Chondrocyte (in vitro differentiated cells): Measurements from ENCODE around the gene EPC2. TPM values are rescaled to one million over a fixed set of nuclear protein-coding genes. Genes with fewer than 3 reads are reported as not detected.

Experiments used
- DNase-seq: peaks from one replicate; pipeline ENCODE4 v3.0.0; 2021; ENCODE audit warnings: mixed read lengths, low spot score
- H3K27ac Mint-ChIP-seq: one replicate; pipeline ENCODE4 v1.8.0; 2021; ENCODE audit warnings: mild to moderate bottlenecking, moderate library complexity, mixed read lengths; ENCODE audit not compliant: unreplicated experiment
- H3K27me3 Mint-ChIP-seq: 2 replicates; pipeline ENCODE4 v1.8.0; 2021; ENCODE audit warnings: low read depth, mixed read lengths
- H3K36me3 Mint-ChIP-seq: 2 replicates; pipeline ENCODE4 v1.8.0; 2021; ENCODE audit warnings: low read depth, mixed read lengths
- H3K4me1 Mint-ChIP-seq: 2 replicates; pipeline ENCODE4 v1.8.0; 2021; ENCODE audit warnings: low read depth, mild to moderate bottlenecking, mixed read lengths
- H3K4me3 Mint-ChIP-seq: one replicate; pipeline ENCODE4 v1.8.0; 2021; ENCODE audit warnings: mild to moderate bottlenecking, moderate library complexity, mixed read lengths; ENCODE audit not compliant: unreplicated experiment
- H3K9me3 Mint-ChIP-seq: 2 replicates; pipeline ENCODE4 v1.8.0; 2021; ENCODE audit warnings: low read depth, mixed read lengths
- total RNA-seq: library from RNA; stranded (reverse); gene quantifications from 3 replicates; pipeline ENCODE4 v1.2.1, GENCODE V29; 2021
- TF ChIP-seq, protein P1 (sequence below): fragments of 200-600 bp; sonication (generic); IDR thresholded peaks from 2 replicates; pipeline ENCODE4 v1.5.0; 2021; ENCODE audit warnings: antibody characterized with exemption, mild to moderate bottlenecking, moderate library complexity

The EPC2 gene
- total RNA-seq, 1 donor from 2014 or later = 23.8 TPM

- TF ChIP-seq, protein P1, sequence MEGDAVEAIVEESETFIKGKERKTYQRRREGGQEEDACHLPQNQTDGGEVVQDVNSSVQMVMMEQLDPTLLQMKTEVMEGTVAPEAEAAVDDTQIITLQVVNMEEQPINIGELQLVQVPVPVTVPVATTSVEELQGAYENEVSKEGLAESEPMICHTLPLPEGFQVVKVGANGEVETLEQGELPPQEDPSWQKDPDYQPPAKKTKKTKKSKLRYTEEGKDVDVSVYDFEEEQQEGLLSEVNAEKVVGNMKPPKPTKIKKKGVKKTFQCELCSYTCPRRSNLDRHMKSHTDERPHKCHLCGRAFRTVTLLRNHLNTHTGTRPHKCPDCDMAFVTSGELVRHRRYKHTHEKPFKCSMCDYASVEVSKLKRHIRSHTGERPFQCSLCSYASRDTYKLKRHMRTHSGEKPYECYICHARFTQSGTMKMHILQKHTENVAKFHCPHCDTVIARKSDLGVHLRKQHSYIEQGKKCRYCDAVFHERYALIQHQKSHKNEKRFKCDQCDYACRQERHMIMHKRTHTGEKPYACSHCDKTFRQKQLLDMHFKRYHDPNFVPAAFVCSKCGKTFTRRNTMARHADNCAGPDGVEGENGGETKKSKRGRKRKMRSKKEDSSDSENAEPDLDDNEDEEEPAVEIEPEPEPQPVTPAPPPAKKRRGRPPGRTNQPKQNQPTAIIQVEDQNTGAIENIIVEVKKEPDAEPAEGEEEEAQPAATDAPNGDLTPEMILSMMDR = no peak
- DNase-seq = no peak
- H3K4me3 Mint-ChIP-seq = no peak overlapping the region
- no peaks in the 10 kb centered on the region for H3K9me3 Mint-ChIP-seq
- H3K27ac Mint-ChIP-seq = no peak overlapping the region
- H3K4me1 Mint-ChIP-seq = no peaks in the 10 kb centered on the region
- no peaks in the 10 kb centered on the region for H3K27me3 Mint-ChIP-seq
- peaks cover 2% of the 10 kb centered on the region for H3K36me3 Mint-ChIP-seq
These were observed 97.8 kb downstream of the EPC2 start for GRCh38 chr2:148742373-148742772.

DNA sequence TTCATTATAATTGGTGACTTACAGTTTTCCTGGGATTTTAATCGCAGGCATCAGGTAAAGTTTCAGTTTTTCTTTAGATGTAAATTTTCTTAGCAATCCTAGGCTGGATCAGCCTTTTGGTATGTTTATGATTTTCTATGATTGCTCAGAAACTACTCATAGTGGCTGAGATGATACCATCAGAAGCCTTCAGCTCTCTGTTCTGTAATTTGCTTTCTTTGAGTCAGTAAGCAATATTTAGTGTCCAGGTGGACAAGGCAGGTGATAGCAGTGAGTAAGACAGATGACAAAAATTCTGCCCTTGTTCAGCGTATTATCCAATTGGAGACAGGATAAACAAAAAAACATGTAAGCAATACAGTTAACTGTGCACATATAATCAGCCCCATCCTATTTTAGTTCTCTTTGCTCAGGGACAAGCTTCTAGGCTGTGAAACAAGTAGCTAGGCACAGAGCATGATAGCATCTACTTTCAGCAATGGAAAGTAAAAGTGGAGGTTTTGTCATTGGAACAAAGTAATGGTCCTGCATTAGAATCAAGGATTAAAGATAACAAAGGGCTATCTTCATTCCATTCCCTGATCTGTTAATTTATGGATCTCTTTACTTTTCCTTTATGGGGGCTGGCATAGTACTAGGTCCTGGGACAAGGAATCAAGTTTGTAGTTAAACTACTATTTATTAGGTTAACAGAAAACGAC, 100.8 kb downstream of the EPC2 start:
- no peaks in the 10 kb centered on the region for H3K27me3 Mint-ChIP-seq
- peaks cover 4% of the 10 kb centered on the region for H3K36me3 Mint-ChIP-seq
- H3K4me1 Mint-ChIP-seq = no peaks in the 10 kb centered on the region
- DNase-seq = no peak
- TF ChIP-seq, protein P1 = no peak
- no peak overlapping the region for H3K4me3 Mint-ChIP-seq
- no peak overlapping the region for H3K27ac Mint-ChIP-seq
- no peaks in the 10 kb centered on the region for H3K9me3 Mint-ChIP-seq

DNA sequence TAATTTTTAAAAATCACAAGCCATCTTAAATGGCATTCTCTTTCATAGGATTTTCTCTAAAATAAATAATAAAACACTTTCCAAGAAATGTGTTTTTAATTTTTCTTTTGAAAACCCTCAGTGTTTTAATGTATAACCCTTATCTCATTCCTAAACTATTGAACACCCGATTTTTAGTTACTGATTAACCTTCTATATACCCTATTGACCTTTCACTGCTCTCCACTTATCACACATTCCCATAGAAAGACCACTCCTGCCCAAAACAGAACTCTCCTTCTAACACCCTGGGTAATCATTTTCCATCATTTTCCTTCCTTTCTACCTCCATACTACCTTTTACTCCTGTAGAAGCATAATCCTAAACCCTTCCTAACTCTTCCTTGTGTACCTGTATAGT, 102.4 kb downstream of the EPC2 start:
- TF ChIP-seq, protein P1 = no peak
- Mint-ChIP-seq H3K9me3 (no peaks in the 10 kb centered on the region), H3K4me1 (no peaks in the 10 kb centered on the region), H3K27me3 (no peaks in the 10 kb centered on the region), H3K4me3 (no peak overlapping the region), H3K36me3 (peaks cover 4% of the 10 kb centered on the region), H3K27ac (no peak overlapping the region)
- DNase-seq = no peak

GRCh38 chr2:148751907-148752306, 107.4 kb downstream of the EPC2 start:
- no peak for DNase-seq
- Mint-ChIP-seq H3K27ac (no peak overlapping the region), H3K9me3 (no peaks in the 10 kb centered on the region), H3K4me1 (peaks cover 22% of the 10 kb centered on the region), H3K27me3 (no peaks in the 10 kb centered on the region), H3K36me3 (peaks cover 4% of the 10 kb centered on the region), H3K4me3 (no peak overlapping the region)
- TF ChIP-seq, protein P1 = no peak

GRCh38 chr2:148752977-148753376, 108.4 kb downstream of the EPC2 start:
- Mint-ChIP-seq H3K4me1 (peaks cover 23% of the 10 kb centered on the region), H3K36me3 (peaks cover 3% of the 10 kb centered on the region), H3K27me3 (no peaks in the 10 kb centered on the region), H3K9me3 (no peaks in the 10 kb centered on the region), H3K27ac (no peak overlapping the region), H3K4me3 (no peak overlapping the region)
- TF ChIP-seq, protein P1 = no peak
- DNase-seq = no peak
